Peyer's patch (tissue), 4 donors: ENCODE data around the gene NBAS. TPM values are rescaled to one million over a fixed set of nuclear protein-coding genes. Genes with fewer than 3 reads are reported as not detected.

Source experiments
- DNase-seq, 3 donors: peaks; one replicate each; pipeline ENCODE4 v3.0.0-alpha.2; 2017 to 2019
- H3K27ac ChIP-seq, 4 donors: fragments of 200-600 bp; sonication (generic); one replicate each; pipeline ENCODE4 v1.5.1; 2016 to 2019
- H3K27me3 ChIP-seq, 2 donors: fragments of 200-600 bp; sonication (generic); one replicate each; pipeline ENCODE4 v1.5.1; 2019
- H3K36me3 ChIP-seq, 3 donors: fragments of 200-600 bp; sonication (generic); one replicate each; pipeline ENCODE4 v1.5.1; 2016 to 2019
- H3K4me1 ChIP-seq, 4 donors: fragments of 200-600 bp; sonication (generic); one replicate each; pipeline ENCODE4 v1.5.1; 2016 to 2019
- H3K4me3 ChIP-seq, 4 donors: fragments of 200-600 bp; sonication (generic); 1 replicate in 3 of 4; 2 replicates in 1 of 4; pipeline ENCODE4 v1.5.1; 2016 to 2019; ENCODE audit warnings: mild to moderate bottlenecking in 1 of 4
- H3K9me3 ChIP-seq, 4 donors: fragments of 200-600 bp; sonication (generic); one replicate each; pipeline ENCODE4 v1.5.1; 2016 to 2019; ENCODE audit warnings: mild to moderate bottlenecking in 1 of 4
- POLR2A ChIP-seq, 2 donors: fragments of 450-650 bp; IDR thresholded peaks; one replicate each; pipeline ENCODE4 v1.5.1; 2017; ENCODE audit warnings: antibody characterized with exemption in 2 of 2, mild to moderate bottlenecking in 2 of 2, moderate library complexity in 2 of 2
- total RNA-seq, 4 donors: library from RNA; depleted of rRNA; stranded (reverse); fragments of >200 nt; gene quantifications; one replicate each; pipeline ENCODE4 v1.1.0, GENCODE V29; 2016
- TF ChIP-seq, protein P1 (sequence below), 6 experiments: fragments of 450-650 bp in 4 of 6; fragments of 200-600 bp in 2 of 6; sonication (generic) in 1 of 6; IDR thresholded peaks; one replicate each; pipeline ENCODE4 v1.5.1; 2017 to 2019; ENCODE audit warnings: antibody characterized with exemption in 6 of 6, mild to moderate bottlenecking in 3 of 6, moderate library complexity in 1 of 6

Gene NBAS
- total RNA-seq, 4 donors from 2014 or later, result 43.2 to 70.2 (median 55.3) TPM

DNA sequence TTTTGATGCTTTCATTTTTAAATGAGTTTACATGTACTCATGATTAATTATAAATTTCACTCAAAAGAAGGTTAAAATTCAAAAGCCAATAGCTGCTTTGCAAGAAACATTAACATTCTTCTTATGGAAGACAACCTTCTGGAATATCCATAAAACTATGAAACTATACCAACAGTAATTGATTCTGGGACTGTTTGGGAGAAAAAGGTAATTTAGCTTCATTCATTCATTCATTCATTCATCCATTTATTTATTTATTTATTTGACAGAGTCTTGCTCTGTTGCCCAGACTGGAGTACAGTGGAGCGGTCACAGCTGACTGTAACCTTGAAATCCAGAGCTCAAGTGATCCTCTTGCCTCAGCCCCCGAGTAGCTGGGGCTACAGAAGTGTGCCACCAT, 110.3 kb downstream of the NBAS start:
- no peak for TF ChIP-seq POLR2A (IDR thresholded peaks at IDR 0.05)
- TF ChIP-seq, protein P1, sequence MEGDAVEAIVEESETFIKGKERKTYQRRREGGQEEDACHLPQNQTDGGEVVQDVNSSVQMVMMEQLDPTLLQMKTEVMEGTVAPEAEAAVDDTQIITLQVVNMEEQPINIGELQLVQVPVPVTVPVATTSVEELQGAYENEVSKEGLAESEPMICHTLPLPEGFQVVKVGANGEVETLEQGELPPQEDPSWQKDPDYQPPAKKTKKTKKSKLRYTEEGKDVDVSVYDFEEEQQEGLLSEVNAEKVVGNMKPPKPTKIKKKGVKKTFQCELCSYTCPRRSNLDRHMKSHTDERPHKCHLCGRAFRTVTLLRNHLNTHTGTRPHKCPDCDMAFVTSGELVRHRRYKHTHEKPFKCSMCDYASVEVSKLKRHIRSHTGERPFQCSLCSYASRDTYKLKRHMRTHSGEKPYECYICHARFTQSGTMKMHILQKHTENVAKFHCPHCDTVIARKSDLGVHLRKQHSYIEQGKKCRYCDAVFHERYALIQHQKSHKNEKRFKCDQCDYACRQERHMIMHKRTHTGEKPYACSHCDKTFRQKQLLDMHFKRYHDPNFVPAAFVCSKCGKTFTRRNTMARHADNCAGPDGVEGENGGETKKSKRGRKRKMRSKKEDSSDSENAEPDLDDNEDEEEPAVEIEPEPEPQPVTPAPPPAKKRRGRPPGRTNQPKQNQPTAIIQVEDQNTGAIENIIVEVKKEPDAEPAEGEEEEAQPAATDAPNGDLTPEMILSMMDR (IDR thresholded peaks at IDR 0.05), result no peak
- H3K4me3 ChIP-seq, result no peak overlapping the region
- H3K27me3 ChIP-seq, result no peaks in the 10 kb centered on the region
- DNase-seq, result no peak
- H3K9me3 ChIP-seq, result no peaks in the 10 kb centered on the region
- peaks cover 0 to 7% (median 0%) of the 10 kb centered on the region in 3 donors for H3K36me3 ChIP-seq
- no peak overlapping the region for H3K27ac ChIP-seq
- no peaks in the 10 kb centered on the region for H3K4me1 ChIP-seq

DNA sequence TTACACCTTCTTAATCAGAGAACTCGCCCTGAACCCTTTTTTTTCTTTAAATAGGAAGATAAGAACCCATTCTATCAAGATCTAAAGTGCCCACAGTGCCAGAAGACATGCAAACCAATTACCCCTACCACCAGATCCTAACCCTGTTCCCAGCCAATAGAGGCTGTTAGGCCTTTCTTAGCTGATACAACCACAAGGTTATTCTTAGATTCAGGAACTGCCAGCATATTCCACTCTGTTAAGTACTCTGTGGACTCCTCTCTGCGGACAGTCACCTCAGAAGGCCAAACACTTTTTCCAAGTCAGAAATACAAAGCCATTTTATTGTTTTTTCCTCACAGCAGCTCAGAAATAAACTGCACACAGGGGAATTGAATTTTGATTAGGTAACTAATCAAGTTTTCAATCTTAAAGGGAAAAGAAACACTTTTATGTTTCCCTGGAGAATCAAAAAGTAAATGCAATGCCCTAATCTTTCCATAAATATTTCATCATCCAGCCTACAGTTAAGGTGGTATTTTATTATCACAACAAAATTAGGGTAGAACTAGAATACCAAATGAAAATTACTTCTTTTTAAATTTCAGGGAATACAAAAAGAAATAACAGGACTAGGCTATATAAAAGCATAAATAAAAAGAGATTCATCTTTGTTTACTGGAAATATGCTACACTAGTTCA, 111.4 kb downstream of the NBAS start:
- no peak for DNase-seq
- H3K9me3 ChIP-seq, result no peaks in the 10 kb centered on the region
- TF ChIP-seq, protein P1 (IDR thresholded peaks at IDR 0.05), result no peak
- TF ChIP-seq POLR2A (IDR thresholded peaks at IDR 0.05), result no peak
- H3K4me3 ChIP-seq, result no peak overlapping the region
- no peaks in the 10 kb centered on the region for H3K4me1 ChIP-seq
- H3K36me3 ChIP-seq, result peaks cover 0 to 7% (median 0%) of the 10 kb centered on the region in 3 donors
- H3K27ac ChIP-seq, result no peak overlapping the region
- H3K27me3 ChIP-seq, result no peaks in the 10 kb centered on the region

GRCh38 chr2:15448250-15448839, 112.8 kb downstream of the NBAS start:
- Histone ChIP-seq H3K4me1 (no peaks in the 10 kb centered on the region), H3K4me3 (no peak overlapping the region), H3K9me3 (no peaks in the 10 kb centered on the region), H3K27ac (no peak overlapping the region), H3K27me3 (no peaks in the 10 kb centered on the region), H3K36me3 (peaks cover 0 to 3% (median 0%) of the 10 kb centered on the region in 3 donors)
- TF ChIP-seq POLR2A (IDR thresholded peaks at IDR 0.05), result no peak
- TF ChIP-seq, protein P1 (IDR thresholded peaks at IDR 0.05), result no peak
- DNase-seq, result no peak

- Histone ChIP-seq H3K4me3 (no peak overlapping the region), H3K27ac (no peak overlapping the region), H3K36me3 (peaks cover 0 to 3% (median 0%) of the 10 kb centered on the region in 3 donors), H3K27me3 (no peaks in the 10 kb centered on the region), H3K9me3 (no peaks in the 10 kb centered on the region), H3K4me1 (no peaks in the 10 kb centered on the region)
- TF ChIP-seq POLR2A (IDR thresholded peaks at IDR 0.05), result no peak
- TF ChIP-seq, protein P1 (IDR thresholded peaks at IDR 0.05), result no peak
- DNase-seq, result no peak
Measured at GRCh38 chr2:15447381-15447780, 113.8 kb downstream of the NBAS start.

GRCh38 chr2:15446961-15447360, 114.2 kb downstream of the NBAS start:
- H3K27ac ChIP-seq, result no peak overlapping the region
- H3K27me3 ChIP-seq, result no peaks in the 10 kb centered on the region
- DNase-seq, result no peak
- H3K9me3 ChIP-seq, result no peaks in the 10 kb centered on the region
- peaks cover 0 to 3% (median 0%) of the 10 kb centered on the region in 3 donors for H3K36me3 ChIP-seq
- H3K4me1 ChIP-seq, result no peaks in the 10 kb centered on the region
- TF ChIP-seq, protein P1 (IDR thresholded peaks at IDR 0.05), result no peak
- no peak for TF ChIP-seq POLR2A (IDR thresholded peaks at IDR 0.05)
- no peak overlapping the region for H3K4me3 ChIP-seq
